GM12873 (cell line): ENCODE results near the gene GBP2.

Experiments
- CTCF ChIP-seq: IDR thresholded peaks from 2 replicates; pipeline ENCODE4 v1.5.1; 2012; ENCODE audit warnings: low read depth, mild to moderate bottlenecking, moderate library complexity, low read length, control low read depth; ENCODE audit not compliant: insufficient read depth; ENCODE audit errors: missing control alignments

Gene GBP2

GRCh38 chr1:89121641-89122040 lies 4.3 kb downstream of the GBP2 start:
- no peak for TF ChIP-seq CTCF

- no peak for TF ChIP-seq CTCF
These were observed 11.3 kb downstream of the GBP2 start for GRCh38 chr1:89114662-89115061.

GRCh38 chr1:89112871-89113613 lies 12.9 kb downstream of the GBP2 start:
- TF ChIP-seq CTCF = no peak

DNA sequence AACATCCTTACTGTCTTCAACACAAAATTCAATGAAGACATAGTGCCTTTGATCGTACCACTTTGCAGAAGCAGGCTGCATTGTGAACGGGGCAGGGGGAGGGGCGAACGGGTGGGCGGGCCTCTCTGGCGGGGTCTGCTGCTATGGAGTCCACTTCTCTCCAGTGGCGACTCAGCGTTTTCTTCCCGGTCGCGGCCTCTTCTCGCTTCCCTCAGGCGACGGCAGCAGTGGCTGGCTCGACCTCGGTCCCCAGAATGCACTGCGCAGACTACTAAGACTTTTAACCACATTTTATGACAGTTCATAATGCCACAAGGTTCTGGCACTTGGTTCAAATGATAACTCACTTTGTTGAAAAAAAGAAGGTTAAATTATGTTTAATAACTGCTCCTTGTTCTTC lies 21.2 kb downstream of the GBP2 start:
- TF ChIP-seq CTCF = no peak

DNA sequence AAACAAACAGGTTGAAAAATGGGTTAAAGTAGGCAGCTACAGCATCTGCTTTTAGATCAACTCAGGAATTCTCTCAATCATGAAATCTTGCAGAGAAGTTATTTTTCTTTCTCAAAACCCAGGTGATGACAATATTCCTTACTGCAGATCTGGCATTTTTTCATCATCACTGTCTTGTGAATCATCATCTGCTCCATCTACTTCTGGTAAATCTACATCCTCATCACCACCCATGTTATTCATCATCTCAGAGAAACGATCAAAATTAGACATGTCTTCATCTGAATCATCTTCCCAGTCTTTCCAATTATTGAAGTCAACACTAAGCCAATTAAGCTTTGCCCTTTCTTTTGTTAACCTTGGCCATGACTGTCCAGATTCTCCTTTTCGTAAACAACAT lies 21.8 kb downstream of the GBP2 start:
- no peak for TF ChIP-seq CTCF

GRCh38 chr1:89102021-89102420 lies 23.9 kb downstream of the GBP2 start:
- TF ChIP-seq CTCF = no peak

- no peak for TF ChIP-seq CTCF
These were observed 25.5 kb downstream of the GBP2 start for GRCh38 chr1:89100412-89100811.
